Raji (cell line): ENCODE results near the gene HDAC11.

ENCODE experiments used
- POLR2A ChIP-seq: IDR thresholded peaks from 2 replicates; pipeline ENCODE4 v1.6.1; 2011; ENCODE audit warnings: low read depth, low read length, control low read depth; ENCODE audit not compliant: insufficient read depth

The HDAC11 gene

GRCh38 chr3:13500133-13500885 lies 20.2 kb downstream of the HDAC11 start:
- no peak for TF ChIP-seq POLR2A

GRCh38 chr3:13501056-13501455 lies 20.9 kb downstream of the HDAC11 start:
- no peak for TF ChIP-seq POLR2A

- no peak for TF ChIP-seq POLR2A
Measured at GRCh38 chr3:13501521-13501920, 21.4 kb downstream of the HDAC11 start.

- no peak for TF ChIP-seq POLR2A
Measured at GRCh38 chr3:13501958-13502790, 22.1 kb downstream of the HDAC11 start.

GRCh38 chr3:13502791-13503060 lies 22.6 kb downstream of the HDAC11 start:
- no peak for TF ChIP-seq POLR2A

- TF ChIP-seq POLR2A, result no peak
Measured at GRCh38 chr3:13504161-13504831, 24.2 kb downstream of the HDAC11 start.

- TF ChIP-seq POLR2A, result no peak
Measured at GRCh38 chr3:13505147-13506130, 25.3 kb downstream of the HDAC11 start.

GRCh38 chr3:13506239-13506638 lies 26.1 kb downstream of the HDAC11 start:
- no peak for TF ChIP-seq POLR2A

GRCh38 chr3:13506680-13507079 lies 26.6 kb downstream of the HDAC11 start:
- TF ChIP-seq POLR2A, result no peak

GRCh38 chr3:13507247-13507569 lies 27.1 kb downstream of the HDAC11 start:
- TF ChIP-seq POLR2A, result no peak

GRCh38 chr3:13507570-13508339 lies 27.6 kb downstream of the HDAC11 start:
- TF ChIP-seq POLR2A, result no peak

GRCh38 chr3:13508496-13508895 lies 28.4 kb downstream of the HDAC11 start:
- no peak for TF ChIP-seq POLR2A

- no peak for TF ChIP-seq POLR2A
Measured at GRCh38 chr3:13509059-13509815, 29.1 kb downstream of the HDAC11 start.

GRCh38 chr3:13509816-13510192 lies 29.7 kb downstream of the HDAC11 start:
- no peak for TF ChIP-seq POLR2A

GRCh38 chr3:13512451-13512850 lies 32.3 kb downstream of the HDAC11 start:
- TF ChIP-seq POLR2A, result no peak
